HG03575 (cell line): Measurements from ENCODE around the gene SPAG5.
"Not testable (repeated sequence)": the region's sequence is repeated elsewhere in the genome, so short reads cannot be mapped to it uniquely, and the experiment has no call there.

Experiments
- ATAC-seq: cut with Tn5 transposase; IDR thresholded peaks from one replicate; pipeline ENCODE4 v1.9.1; 2021; ENCODE audit not compliant: unreplicated experiment, insufficient number of reproducible peaks, low FRiP score; ENCODE audit errors: extremely low read depth

Gene SPAG5

GRCh38 chr17:28613931-28614381 lies 15.1 kb upstream of the SPAG5 start, which contains the start of gene RSKR:
TSS of gene RSKR (minus strand) at chr17:28614185. CDS start at chr17:28614161, 24 bp downstream.
- ATAC-seq: no peak

GRCh38 chr17:28612936-28613872 lies 14.4 kb upstream of the SPAG5 start:
- ATAC-seq: no peak

GRCh38 chr17:28612531-28612930 lies 13.7 kb upstream of the SPAG5 start:
- ATAC-seq: no peak

- ATAC-seq: no peak
Observed at GRCh38 chr17:28610376-28610775, 11.6 kb upstream of the SPAG5 start.

- not testable (repeated sequence) for ATAC-seq
Observed at GRCh38 chr17:28604031-28604430, 5.2 kb upstream of the SPAG5 start.

- no peak for ATAC-seq
Observed at GRCh38 chr17:28599311-28600184, 723 bp upstream of the SPAG5 start.

GRCh38 chr17:28598389-28598788 lies 436 bp downstream of the SPAG5 start:
- no peak for ATAC-seq

- no peak for ATAC-seq
Observed at GRCh38 chr17:28597606-28598383, 1.0 kb downstream of the SPAG5 start.

- ATAC-seq: no peak
Observed at GRCh38 chr17:28592260-28592659, 6.6 kb downstream of the SPAG5 start.

- ATAC-seq: no peak
Observed at GRCh38 chr17:28585851-28586250, 13.0 kb downstream of the SPAG5 start.

- ATAC-seq: no peak
Observed at GRCh38 chr17:28584434-28584833, 14.4 kb downstream of the SPAG5 start.

GRCh38 chr17:28582513-28582912 lies 16.3 kb downstream of the SPAG5 start:
- ATAC-seq: no peak

- no peak for ATAC-seq
Observed at GRCh38 chr17:28580959-28581358, 17.9 kb downstream of the SPAG5 start.

- no peak for ATAC-seq
Observed at GRCh38 chr17:28579526-28579925, 19.3 kb downstream of the SPAG5 start.

GRCh38 chr17:28578246-28579195 lies 20.3 kb downstream of the SPAG5 start:
- no peak for ATAC-seq

- ATAC-seq: no peak
Observed at GRCh38 chr17:28577466-28577824, 21.4 kb downstream of the SPAG5 start.

GRCh38 chr17:28576758-28577465 lies 21.9 kb downstream of the SPAG5 start, which contains the start of gene ALDOC:
TSS of gene ALDOC (minus strand) at chr17:28576895. CDS start at chr17:28575532, 1,363 bp downstream.
- no peak for ATAC-seq
